GM19025 (cell line): ENCODE results near the gene PPOX.

Source experiments
- ATAC-seq: cut with Tn5 transposase; IDR thresholded peaks from one replicate; pipeline ENCODE4 v1.9.1; 2021; ENCODE audit warnings: mild to moderate bottlenecking, low read depth, moderate library complexity; ENCODE audit not compliant: unreplicated experiment

The PPOX gene

GRCh38 chr1:161145832-161146231, 20.4 kb upstream of the PPOX start:
- no peak for ATAC-seq

- no peak for ATAC-seq
These were observed 13.1 kb upstream of the PPOX start for GRCh38 chr1:161153176-161153575.

GRCh38 chr1:161153682-161154337, 12.4 kb upstream of the PPOX start, which contains the start of gene UFC1:
Gene UFC1 (plus strand): TSS chr1:161153978. CDS start chr1:161153998, 20 bp downstream.
- peak; percentile 82 for ATAC-seq

- no peak for ATAC-seq
These were observed 8.4 kb upstream of the PPOX start for GRCh38 chr1:161157867-161158266.

- no peak for ATAC-seq
These were observed 7.8 kb upstream of the PPOX start for GRCh38 chr1:161158316-161159010.

GRCh38 chr1:161159087-161159912, 6.9 kb upstream of the PPOX start, which contains the start of gene USP21:
Gene USP21 (plus strand): TSS chr1:161159500. CDS start chr1:161160641, 1,141 bp downstream.
- peak; percentile 90 for ATAC-seq

GRCh38 chr1:161159913-161160243, 6.3 kb upstream of the PPOX start:
- no peak for ATAC-seq

- ATAC-seq = no peak
These were observed 5.5 kb upstream of the PPOX start for GRCh38 chr1:161160671-161161145.

- ATAC-seq = no peak
These were observed 4.6 kb upstream of the PPOX start for GRCh38 chr1:161161652-161162051.

GRCh38 chr1:161162052-161162451, 4.2 kb upstream of the PPOX start:
- ATAC-seq = no peak

- no peak for ATAC-seq
These were observed 3.4 kb upstream of the PPOX start for GRCh38 chr1:161162806-161163205.

GRCh38 chr1:161163793-161164192, 2.4 kb upstream of the PPOX start:
- ATAC-seq = no peak

- no peak for ATAC-seq
These were observed 1.2 kb upstream of the PPOX start for GRCh38 chr1:161164901-161165610.

GRCh38 chr1:161166669-161167548, 683 bp downstream of the PPOX start:
- no peak for ATAC-seq

- no peak for ATAC-seq
These were observed 2.7 kb downstream of the PPOX start for GRCh38 chr1:161168906-161169305.

- no peak for ATAC-seq
These were observed 5.0 kb downstream of the PPOX start for GRCh38 chr1:161171191-161171590.

GRCh38 chr1:161171696-161172095, 5.5 kb downstream of the PPOX start:
- no peak for ATAC-seq

GRCh38 chr1:161172349-161172748, 6.1 kb downstream of the PPOX start:
- no peak for ATAC-seq

GRCh38 chr1:161172776-161173376, 6.7 kb downstream of the PPOX start:
- no peak for ATAC-seq
